Measurements from ENCODE around the gene SLC6A19. TPM values are rescaled to one million over a fixed set of nuclear protein-coding genes. Genes with fewer than 3 reads are reported as not detected.

SLC6A19 gene
- total and polyA plus RNA-seq, 2 of the 4 experiments (the other 2 are of a cell fraction): not detected

DNA sequence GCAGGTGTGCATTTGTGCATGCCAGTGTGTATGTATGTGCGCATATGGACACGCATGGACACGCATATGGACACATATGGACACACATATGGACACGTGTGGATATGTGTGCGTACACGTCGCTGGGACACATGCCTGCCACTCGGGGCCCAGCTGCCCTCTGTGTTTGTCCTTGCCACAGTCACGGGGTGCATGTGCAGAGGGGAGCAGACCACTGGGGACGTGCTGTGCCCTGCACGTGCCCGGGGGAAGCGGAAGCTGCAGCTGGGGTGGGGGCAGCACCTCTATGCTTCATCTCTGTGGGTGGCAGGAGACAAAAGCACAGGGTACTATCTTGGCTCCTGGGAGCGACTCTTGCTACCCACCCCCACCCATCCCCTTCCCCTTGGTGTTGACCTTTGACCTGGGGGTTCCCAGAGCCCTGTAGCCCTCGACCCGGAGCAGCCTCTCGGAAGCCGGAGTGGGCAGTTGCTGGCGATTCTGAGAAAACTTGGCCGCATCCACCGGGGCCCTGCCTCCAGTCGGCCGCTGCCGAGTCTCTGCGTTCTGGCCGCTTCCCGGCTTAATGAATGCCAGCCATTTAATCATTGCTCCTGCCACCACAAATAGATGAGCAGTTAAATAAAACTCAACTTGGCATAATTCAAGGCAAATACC lies 21.4 kb downstream of the SLC6A19 start:
- Histone ChIP-seq H2BK5ac (ENCODE audit: low read depth, low read length, poor library complexity, severe bottlenecking) (no peak overlapping the region), H3K23ac (ENCODE audit: low read depth, low read length) (no peak overlapping the region), H3K14ac (replicated peaks; ENCODE audit: low read depth, low read length) (no peak overlapping the region), H3K18ac (ENCODE audit: low read depth, low read length) (no peak overlapping the region), H3K27me3 (ENCODE audit: control insufficient read depth, insufficient read depth, low read length) (no peaks in the 10 kb centered on the region; the same call in 1 of the 2 replicates), H3K56ac (ENCODE audit: extremely low read depth, insufficient read depth, low read length) (no peak overlapping the region), H3K9me3 (ENCODE audit: control insufficient read depth, insufficient read depth, low read length) (peaks cover 7% of the 10 kb centered on the region), H2AK5ac (ENCODE audit: low read depth, low read length) (no peak overlapping the region), H4K8ac (ENCODE audit: low read depth in 2 of 2, low read length in 2 of 2) (no peak overlapping the region; a peak in 1 of 4 replicates), H4K5ac (ENCODE audit: low read depth, low read length) (no peak overlapping the region), H3K4ac (ENCODE audit: low read depth, low read length) (no peak overlapping the region), H3K9ac (ENCODE audit: low read depth, low read length) (no peak overlapping the region), H2BK20ac (ENCODE audit: low read depth, low read length) (no peak overlapping the region), H2AFZ (replicated peaks; ENCODE audit: low read length, poor library complexity) (no peak overlapping the region), H2BK15ac (ENCODE audit: low read depth, low read length) (no peak overlapping the region; the same call in 2 of the 3 replicates), H3K27ac (ENCODE audit: insufficient read depth, low read length) (no peak overlapping the region), H3K9me1 (ENCODE audit: insufficient read depth, low read length) (no peaks in the 10 kb centered on the region), H4K20me1 (ENCODE audit: insufficient read depth, low read length) (no peaks in the 10 kb centered on the region), H2AK9ac (replicated peaks; ENCODE audit: low read depth, low read length, poor library complexity) (no peak overlapping the region), H3K36me3 (ENCODE audit: control insufficient read depth, insufficient read depth, low read length) (no peaks in the 10 kb centered on the region), H3K4me2 (ENCODE audit: low read depth, low read length) (no peak overlapping the region), H3K4me1 (ENCODE audit: control insufficient read depth, insufficient read depth, low read length) (no peaks in the 10 kb centered on the region), H4K91ac (ENCODE audit: insufficient read depth, low read depth, low read length) (no peak overlapping the region; the same call in 1 of the 2 replicates), H2BK120ac (ENCODE audit: low read depth, low read length) (no peak overlapping the region), H3K79me1 (ENCODE audit: low read depth in 1 of 2, low read length in 2 of 2) (no peaks in the 10 kb centered on the region), H3K4me3 (ENCODE audit: insufficient read depth, low read depth, low read length) (no peak overlapping the region)
- TF ChIP-seq USF2 (IDR thresholded peaks at IDR 0.05; ENCODE audit: low read depth, low read length): no peak
- no peak for TF ChIP-seq RFX5 (IDR thresholded peaks at IDR 0.05; ENCODE audit: low read depth, low read length)
- TF ChIP-seq RAD21 (IDR thresholded peaks at IDR 0.05; ENCODE audit: low read length): no peak
- TF ChIP-seq CEBPB (IDR thresholded peaks at IDR 0.05; ENCODE audit: low read depth, low read length): no peak
- no peak for TF ChIP-seq CTCF (conservative IDR thresholded peaks at IDR 0.05; ENCODE audit: low read depth, low read length)
- no peak for TF ChIP-seq MXI1 (IDR thresholded peaks at IDR 0.05; ENCODE audit: borderline replicate concordance, low read depth, low read length)
- no peak for TF ChIP-seq MAZ (IDR thresholded peaks at IDR 0.05; ENCODE audit: borderline replicate concordance, low read depth, low read length)
- no peak for TF ChIP-seq SMC3 (IDR thresholded peaks at IDR 0.05; ENCODE audit: low read depth, low read length)
- TF ChIP-seq POLR2A (IDR thresholded peaks at IDR 0.05; ENCODE audit: low read depth, low read length): no peak
- CTCF ChIA-PET: no interaction called here
- POLR2A ChIA-PET (ENCODE audit: unreplicated experiment): no interaction called here
- in situ Hi-C loops (cut with MboI; ENCODE audit: low sequenced_read_pairs): no loop called here
- ATAC-seq (ENCODE audit: low read depth) (no peak), DNase-seq (no peak)
- no TSS peak for BruUV-seq (replicated peaks)
- 63% methylated on average over 14 of the region's 27 CpGs; no CpG with 5 or more reads in 1 of the 2 experiments for WGBS, 2 experiments (ENCODE audit: extremely low coverage in 2 of 2, insufficient read length in 1 of 2)
- intact Hi-C loops (cut with micrococcal nuclease): no loop called here
- dilution Hi-C loops (cut with HindIII; ENCODE audit: low sequenced_read_pairs, unreplicated experiment): no loop called here

Measured in IMR-90 (cell line).